ENCODE measurements around the gene INHBE.
"Not testable (repeated sequence)": the region's sequence is repeated elsewhere in the genome, so short reads cannot be mapped to it uniquely, and the experiment has no call there.

The INHBE gene

DNA sequence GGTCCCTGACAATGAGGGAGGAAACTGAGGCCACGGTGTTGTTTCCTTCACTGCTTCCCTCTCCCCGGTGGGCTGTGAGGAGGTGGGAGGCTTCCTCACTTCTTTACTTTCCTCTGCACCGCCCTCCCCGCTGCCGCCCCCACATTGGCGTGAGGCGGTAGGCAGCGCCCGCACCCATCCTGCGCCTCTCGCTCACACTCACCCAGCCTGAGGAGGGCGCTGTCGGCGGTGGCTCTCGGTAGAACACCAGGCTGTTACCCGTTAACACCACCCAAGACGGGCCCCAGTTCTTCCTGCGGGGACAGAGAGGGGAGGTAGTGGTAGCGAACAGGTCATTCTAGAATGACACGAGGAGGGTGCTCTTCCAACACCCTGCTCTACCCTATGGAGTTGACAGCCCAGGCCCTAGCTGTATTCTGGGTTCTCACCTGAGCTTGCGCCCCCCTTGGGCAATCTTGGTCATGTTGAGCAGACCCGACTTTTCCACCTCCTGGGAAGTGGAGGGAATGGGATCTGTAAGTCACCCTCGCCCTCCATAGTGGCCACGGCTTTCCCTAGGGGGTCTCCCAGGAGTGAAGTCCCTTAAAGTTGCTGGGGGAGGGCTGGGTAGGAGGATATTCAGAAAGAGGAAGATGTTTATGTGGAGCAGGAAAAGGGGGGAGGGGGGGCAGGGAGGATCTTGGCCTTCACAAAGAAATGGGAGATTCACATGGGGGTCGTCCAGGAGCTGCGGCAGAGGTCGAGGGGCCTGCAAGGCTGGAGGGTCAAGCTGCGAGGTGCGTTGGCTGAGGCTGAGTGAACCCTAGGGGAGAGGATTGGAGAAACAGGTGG is 21.3 kb downstream of the INHBE start:
- peak; percentile 48 for DNase-seq (ENCODE audit: low read depth)

- no peak for DNase-seq (ENCODE audit: low read depth)
Observed at GRCh38 chr12:57476993-57477709, 22.0 kb downstream of the INHBE start.

GRCh38 chr12:57477710-57478681 is 22.9 kb downstream of the INHBE start:
- DNase-seq (ENCODE audit: low read depth), result peak; percentile 39

DNA sequence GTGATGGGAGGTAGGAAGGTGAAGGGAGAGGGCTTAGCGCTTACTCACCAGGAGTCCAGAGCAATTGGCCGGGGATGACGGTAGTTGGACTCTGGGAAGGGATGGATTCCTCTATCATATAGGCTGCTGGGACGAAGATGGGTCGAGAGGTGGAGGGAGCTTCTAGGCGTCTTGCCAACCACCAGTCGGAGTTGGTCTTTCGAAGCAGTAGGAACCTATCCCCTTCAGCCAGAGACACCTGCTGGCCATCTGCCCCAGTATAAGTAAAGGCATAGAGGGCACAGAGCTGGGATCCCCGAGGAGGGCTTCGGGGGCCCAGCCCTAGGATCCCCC is 23.9 kb downstream of the INHBE start:
- DNase-seq (ENCODE audit: low read depth), result no peak

DNA sequence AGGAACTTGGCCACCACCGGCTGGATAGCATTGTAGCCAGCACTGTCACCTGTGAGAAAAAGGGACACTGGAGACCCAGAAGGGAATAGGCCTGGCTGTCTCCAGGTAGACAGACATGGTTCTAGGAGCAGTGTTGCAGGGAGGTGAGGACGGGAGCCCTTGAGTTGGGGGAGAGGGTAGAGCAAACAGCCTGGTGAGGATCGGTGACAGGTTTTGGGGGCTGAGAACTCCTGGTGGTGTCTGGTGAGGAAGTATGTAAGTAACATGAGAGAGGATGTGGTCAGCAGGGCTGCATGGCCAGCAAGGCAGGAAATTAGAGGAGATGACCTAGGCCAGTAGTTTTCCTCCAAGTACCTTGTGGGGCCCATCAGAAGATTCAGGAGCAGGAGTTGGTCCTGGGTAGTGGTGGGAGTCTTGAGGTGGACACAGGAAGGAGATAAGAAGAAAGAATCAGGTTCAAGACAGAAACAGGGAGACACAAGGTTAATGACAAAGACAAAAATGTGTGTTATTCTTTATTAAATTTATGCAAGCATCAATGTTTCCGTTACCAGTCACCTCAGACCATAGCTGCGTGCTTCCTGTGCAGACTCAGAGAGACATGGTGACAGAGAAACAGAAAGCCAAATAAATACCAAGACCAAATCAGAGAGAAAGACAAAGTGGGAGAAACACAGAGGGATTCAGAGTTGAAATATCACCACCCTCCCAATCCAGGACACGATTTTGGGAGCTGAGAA is 24.4 kb downstream of the INHBE start, which contains the start of gene ARHGAP9:
Gene ARHGAP9 (minus strand): TSS at position 491 of the 740 bp plus-strand sequence. CDS start 460 bp downstream, at position 31.
- DNase-seq (ENCODE audit: low read depth), result peak; percentile 59

DNA sequence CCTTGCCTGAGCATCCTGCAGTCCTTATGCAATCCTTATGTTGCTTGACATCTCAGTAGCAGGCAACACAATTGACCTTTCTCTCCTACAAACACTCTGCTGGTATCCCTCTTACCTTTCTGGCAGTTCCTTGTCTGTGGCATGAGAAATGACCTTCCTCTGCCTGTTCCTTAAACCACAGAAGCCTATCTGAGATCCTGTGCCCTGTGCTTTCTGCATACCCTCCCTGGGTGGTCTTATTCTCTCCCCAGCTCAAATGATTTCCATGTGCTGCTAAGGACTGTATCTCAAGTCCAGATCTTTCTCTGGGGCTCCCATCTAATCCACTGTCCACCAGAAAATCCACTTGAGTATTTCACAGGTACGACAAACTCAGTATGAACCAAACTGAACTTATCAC is 26.6 kb downstream of the INHBE start:
- DNase-seq (ENCODE audit: low read depth), result no peak

DNA sequence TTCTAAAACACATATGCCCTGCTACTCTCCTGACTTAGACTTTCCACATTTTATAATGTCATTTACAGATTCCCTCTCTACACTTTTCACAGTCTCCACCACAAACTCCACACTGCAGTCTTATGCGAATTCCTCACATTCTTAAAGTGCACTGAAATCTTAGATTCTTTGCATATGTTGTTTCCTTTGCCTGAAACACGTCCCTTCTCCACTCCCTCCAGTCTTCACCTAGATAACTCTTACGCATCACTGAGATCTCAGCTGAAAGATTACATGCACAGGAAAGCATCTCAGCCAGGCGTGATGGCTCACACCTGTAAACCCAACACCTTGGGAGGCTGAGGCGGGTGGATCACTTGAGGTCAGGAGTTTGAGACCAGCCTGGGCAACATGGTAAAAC is 28.4 kb downstream of the INHBE start:
- DNase-seq (ENCODE audit: low read depth), result no peak

- no peak for DNase-seq (ENCODE audit: low read depth)
Observed at GRCh38 chr12:57485695-57486094, 30.6 kb downstream of the INHBE start.

DNA sequence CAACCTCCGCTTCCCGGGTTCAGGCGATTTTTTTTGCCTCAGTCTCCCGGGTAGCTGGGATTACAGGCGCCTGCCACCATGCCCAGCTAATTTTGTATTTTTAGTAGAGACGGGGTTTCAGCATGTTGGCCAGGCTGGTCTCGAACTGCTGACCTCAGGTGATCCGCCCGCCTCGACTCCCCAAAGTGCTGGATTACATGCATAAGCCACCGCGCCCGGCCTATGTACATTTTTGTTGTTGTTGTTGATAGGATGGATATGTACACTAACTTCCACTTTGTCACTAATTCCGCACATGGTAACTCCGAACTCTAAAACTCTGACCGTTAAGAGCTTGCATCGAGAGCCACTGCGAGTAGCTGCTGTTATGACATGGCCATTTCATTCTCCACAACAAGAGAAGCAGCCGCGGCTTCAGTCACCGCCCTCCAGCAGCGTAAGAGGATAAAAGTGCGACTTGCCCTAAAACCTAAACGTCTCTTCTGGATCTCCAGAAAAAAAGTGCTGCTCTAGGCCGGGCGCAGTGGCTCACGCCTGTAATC is 32.0 kb downstream of the INHBE start:
- DNase-seq (ENCODE audit: low read depth), result no peak

DNA sequence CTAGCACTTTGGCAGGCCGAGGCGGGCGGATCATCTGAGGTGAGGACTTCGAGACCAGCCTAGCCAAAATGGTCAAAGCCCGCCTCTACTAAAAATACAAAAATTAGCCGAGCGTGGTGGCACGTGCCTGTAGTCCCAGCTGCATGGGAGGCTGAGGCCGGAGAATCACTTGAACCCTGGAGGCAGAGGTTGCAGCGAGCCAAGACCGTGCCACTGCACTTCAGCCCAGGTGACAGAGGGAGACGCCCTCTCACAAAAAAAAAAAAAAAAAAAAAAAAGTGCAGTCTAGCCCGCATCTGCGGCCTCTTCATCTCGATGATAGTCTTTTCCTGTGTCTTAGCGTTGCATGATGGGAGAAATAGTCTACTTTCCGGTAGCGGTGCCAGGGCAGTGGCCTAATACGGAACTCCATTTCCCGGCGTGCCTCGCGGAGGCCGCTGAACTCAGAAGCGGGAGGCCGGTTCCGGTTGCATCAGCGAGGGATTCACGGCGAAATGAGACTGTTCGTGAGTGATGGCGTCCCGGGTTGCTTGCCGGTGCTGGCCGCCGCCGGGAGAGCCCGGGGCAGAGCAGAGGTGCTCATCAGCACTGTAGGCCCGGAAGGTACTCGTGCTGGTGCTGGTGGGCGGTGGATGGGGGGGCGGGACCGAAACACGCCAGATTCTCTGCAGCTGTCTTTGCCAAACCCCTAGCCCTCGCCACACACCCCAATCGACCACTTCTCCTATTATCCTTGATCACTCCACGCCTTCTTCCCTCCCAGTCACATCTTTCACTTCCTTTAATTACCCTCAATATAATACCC is 32.7 kb downstream of the INHBE start, which contains the start of gene MARS1:
Gene MARS1 (plus strand): TSS at position 472 of the 805 bp plus-strand sequence. CDS start 23 bp downstream, at position 495.
- peak; percentile 91 for DNase-seq (ENCODE audit: low read depth)

DNA sequence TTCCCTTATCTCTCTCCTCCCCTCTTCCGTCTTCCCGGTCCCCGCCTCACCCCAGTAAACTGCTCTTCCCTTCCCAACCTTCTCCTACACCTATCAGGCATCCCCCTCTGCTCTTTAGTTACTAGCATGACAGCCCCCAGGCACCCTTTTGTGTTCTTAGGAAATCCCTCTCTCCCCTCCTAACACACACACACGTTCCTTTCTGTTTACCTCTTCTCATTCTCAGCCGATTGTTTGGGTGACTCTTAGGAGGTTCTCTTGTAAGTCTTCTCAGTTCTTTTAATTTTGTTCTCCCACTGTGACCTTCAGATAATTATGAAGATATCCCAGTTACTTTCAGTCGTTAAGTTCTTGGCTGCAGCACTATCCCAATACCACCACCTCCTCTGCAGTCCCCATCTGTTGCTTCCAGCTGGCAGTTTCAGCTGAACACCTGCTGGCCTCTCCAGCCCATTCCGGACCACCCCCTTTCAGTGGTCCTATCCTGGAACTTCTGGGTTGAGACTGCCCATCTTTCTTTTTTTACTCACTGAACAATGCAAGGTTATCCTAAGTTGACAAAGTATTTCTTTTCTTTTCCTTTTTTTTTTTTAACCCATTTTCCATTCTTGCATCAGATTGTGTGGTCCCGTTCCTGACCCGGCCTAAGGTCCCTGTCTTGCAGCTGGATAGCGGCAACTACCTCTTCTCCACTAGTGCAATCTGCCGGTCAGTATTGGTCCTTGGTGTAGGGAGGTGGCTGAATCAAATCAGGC is 33.5 kb downstream of the INHBE start:
- DNase-seq (ENCODE audit: low read depth), result no peak

- DNase-seq (ENCODE audit: low read depth), result no peak
Observed at GRCh38 chr12:57489157-57489641, 34.1 kb downstream of the INHBE start.

GRCh38 chr12:57490126-57490525 is 35.0 kb downstream of the INHBE start:
- no peak for DNase-seq (ENCODE audit: low read depth)

DNA sequence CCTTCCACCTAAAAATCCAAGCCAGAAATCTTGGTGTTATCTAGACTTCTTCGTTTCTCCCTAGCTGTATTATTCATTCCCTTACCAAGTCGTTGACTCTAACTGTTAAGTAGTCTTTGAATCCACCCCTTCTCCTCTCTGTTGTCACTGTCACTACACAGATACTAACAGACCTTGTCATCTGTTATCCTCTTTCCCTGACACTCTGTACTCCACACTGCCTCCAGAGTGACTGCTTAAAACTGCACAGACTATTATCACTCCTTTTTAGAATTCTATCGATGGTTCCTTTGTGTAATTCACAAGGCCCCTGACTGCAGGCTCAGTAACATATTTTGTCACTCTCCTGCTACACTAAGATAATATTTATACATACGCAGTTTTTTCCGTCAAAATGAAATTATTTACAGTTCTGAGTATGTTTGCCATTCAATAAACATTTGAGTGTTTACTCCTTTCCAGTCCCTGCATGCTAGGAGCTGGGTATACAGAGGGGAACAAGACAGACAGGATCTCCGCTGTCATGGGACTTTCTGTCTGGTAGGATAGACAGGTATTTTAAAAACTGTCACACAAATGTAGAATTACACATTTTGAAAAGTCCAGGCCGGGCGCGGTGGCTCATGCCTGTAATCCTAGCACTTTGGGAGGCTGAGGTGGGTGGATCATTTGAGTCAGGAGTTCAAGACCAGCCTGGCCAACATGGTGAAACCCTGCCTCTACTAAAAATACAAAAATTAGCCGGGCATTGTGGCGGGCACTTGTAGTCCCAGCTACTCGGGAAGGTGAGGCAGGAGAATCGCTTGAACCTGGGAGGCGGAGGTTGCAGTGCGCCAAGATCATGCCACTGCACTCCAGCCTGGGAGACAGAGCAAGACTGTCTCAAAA is 36.5 kb downstream of the INHBE start:
- DNase-seq (ENCODE audit: low read depth), result no peak

DNA sequence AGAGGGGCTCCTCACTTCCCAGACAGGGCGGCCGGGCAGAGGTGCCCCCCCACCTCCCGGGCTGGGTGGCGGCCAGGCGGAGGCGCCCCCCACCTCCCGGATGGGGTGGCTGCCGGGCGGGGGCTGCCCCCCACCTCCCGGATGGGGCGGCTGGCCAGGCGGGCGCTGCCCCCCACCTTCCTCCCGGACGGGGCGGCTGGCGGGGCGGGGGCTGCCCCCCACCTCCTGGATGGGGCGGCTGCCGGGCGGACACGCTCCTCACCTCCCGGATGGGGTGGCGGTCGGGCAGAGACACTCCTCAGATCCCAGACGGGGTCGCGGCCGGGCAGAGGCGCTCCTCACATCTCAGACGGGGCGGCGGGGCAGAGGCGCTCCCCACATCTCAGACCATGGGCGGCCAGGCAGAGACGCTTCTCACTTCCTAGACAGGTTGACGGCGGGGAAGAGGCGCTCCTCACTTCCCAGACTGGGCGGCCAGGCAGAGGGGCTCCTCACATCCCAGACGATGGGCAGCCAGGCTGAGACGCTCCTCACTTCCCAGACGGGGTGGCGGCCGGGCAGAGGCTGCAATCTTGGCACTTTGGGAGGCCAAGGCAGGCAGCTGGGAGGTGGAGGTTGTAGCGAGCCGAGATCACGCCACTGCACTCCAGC is 40.1 kb downstream of the INHBE start:
- DNase-seq (ENCODE audit: low read depth), result not testable (repeated sequence)

GRCh38 chr12:57496822-57497221 is 41.7 kb downstream of the INHBE start:
- DNase-seq (ENCODE audit: low read depth), result no peak

DNA sequence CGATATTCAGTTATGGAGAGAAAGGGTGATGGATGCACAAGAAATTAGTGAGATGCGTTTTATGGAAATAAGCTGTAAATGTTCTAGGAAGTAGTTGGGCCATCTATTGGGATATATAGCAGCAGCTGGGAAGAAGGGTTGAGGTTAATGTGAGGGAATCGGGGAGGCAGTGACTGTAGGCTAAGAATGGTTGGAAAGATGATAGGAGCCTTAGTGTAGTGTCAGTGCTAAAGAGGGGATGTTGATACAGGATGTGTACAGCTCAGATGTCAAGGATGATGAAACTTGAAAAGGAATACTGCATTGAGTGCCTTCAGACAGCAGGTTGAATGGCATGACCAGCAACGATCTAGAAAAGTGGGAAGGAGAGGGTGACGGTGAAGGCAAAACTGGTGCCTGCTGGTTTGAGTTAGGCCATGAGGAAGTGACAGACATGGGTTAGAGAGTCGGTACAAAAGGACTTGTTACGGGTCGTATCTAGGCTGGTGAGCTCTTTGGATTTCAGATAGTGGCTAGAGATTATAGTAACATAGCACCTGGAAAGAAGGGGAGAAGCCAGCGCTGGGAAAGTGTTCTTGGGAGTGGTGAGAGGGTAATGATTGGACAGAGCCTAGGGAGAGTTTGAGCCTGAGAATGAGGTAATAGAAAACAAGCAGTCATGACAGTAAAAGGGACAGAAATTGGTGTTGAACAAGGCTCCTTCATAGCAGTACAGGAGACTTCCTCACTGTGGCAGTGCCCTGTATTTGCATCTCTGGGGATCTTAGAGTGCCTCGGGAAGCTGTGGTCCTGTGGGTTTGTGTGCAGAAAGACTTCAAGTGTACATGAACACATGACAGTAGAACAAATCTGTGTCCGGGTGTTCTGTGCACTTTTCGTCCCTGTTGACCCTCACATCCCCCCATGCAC is 42.4 kb downstream of the INHBE start:
- no peak for DNase-seq (ENCODE audit: low read depth)

Measured in stimulated activated CD4-positive, alpha-beta T cell treated with anti-CD3 and anti-CD28 coated beads, Interleukin-2, amount 100 ng/mL, for 4 hours (primary cell).